GM20000 (cell line): ENCODE results near the gene DENND2A.

ENCODE experiments used
- DNase-seq: peaks from one replicate; pipeline ENCODE4 v3.0.0; 2012; ENCODE audit warnings: low spot score
- CTCF ChIP-seq: IDR thresholded peaks from 2 replicates; pipeline ENCODE4 v1.5.1; 2012; ENCODE audit warnings: mild to moderate bottlenecking, control low read depth; ENCODE audit errors: extremely low read depth, missing control alignments

DENND2A gene

GRCh38 chr7:140552240-140552679, 88.4 kb downstream of the DENND2A start:
- no peak for DNase-seq
- TF ChIP-seq CTCF, result no peak

- no peak for DNase-seq
- no peak for TF ChIP-seq CTCF
Observed at GRCh38 chr7:140551355-140552239, 89.0 kb downstream of the DENND2A start.

- TF ChIP-seq CTCF, result no peak
- no peak for DNase-seq
Observed at GRCh38 chr7:140546947-140547346, 93.7 kb downstream of the DENND2A start.

GRCh38 chr7:140544388-140544826, 96.2 kb downstream of the DENND2A start:
- no peak for DNase-seq
- TF ChIP-seq CTCF, result no peak

- DNase-seq, result no peak
Observed at GRCh38 chr7:140542228-140542603, 98.4 kb downstream of the DENND2A start.

GRCh38 chr7:140541513-140542227, 98.9 kb downstream of the DENND2A start:
- no peak for DNase-seq
- TF ChIP-seq CTCF, result no peak

More at GRCh38 chr7:140542228-140542603, 98.4 kb downstream of the DENND2A start:
- no peak for TF ChIP-seq CTCF

- DNase-seq, result no peak
- TF ChIP-seq CTCF, result no peak
Observed at GRCh38 chr7:140541176-140541512, 99.5 kb downstream of the DENND2A start.
